ENCODE measurements around the gene HSD17B12. TPM values are rescaled to one million over a fixed set of nuclear protein-coding genes. Genes with fewer than 3 reads are reported as not detected.

The HSD17B12 gene
- total and polyA plus RNA-seq, 11 donors = 40.5 to 114 (median 70.0) TPM

- Histone ChIP-seq H3K27me3 (no peaks in the 10 kb centered on the region), H3K9me3 (no peaks in the 10 kb centered on the region), H3K36me3 (peaks cover 0 to 100% (median 90%) of the 10 kb centered on the region in 9 donors), H3K27ac (no peak overlapping the region), H3K4me3 (no peak overlapping the region), H3K4me1 (no peaks in the 10 kb centered on the region)
- TF ChIP-seq POLR2A (IDR thresholded peaks at IDR 0.05) = no peak
- no peak for TF ChIP-seq CTCF (IDR thresholded peaks at IDR 0.05)
- 75 to 85% (median 81%) methylated on average over 7 of the region's 7 CpGs for WGBS, 4 donors
- intact Hi-C loops (cut with DNase I) = loop anchor here in 3 of 10 donors (5.0 to 10.0 kb wide), 3 partner anchors 39 to 64 kb away; partner anchors contain the start of gene C11orf96 (in 1 of the 3)
- ATAC-seq (no peak), DNase-seq (no peak)
Measured at GRCh38 chr11:43898574-43898973, 218.0 kb downstream of the HSD17B12 start.

- no peaks in the 10 kb centered on the region for H3K27me3 ChIP-seq
- TF ChIP-seq CTCF (IDR thresholded peaks at IDR 0.05) = no peak
- TF ChIP-seq POLR2A (IDR thresholded peaks at IDR 0.05) = no peak
- ATAC-seq (no peak), DNase-seq (no peak)
- WGBS, 4 donors = 87 to 91% (median 89%) methylated on average over 11 to 13 of the region's 13 CpGs
- intact Hi-C loops (cut with DNase I) = loop anchor here in 3 of 10 donors (5.0 to 10.0 kb wide), 3 partner anchors 38 to 64 kb away; partner anchors contain the start of gene C11orf96 (in 1 of the 3)
- H3K4me3 ChIP-seq = no peak overlapping the region
- H3K4me1 ChIP-seq = no peaks in the 10 kb centered on the region
- H3K36me3 ChIP-seq = peaks cover 0 to 100% (median 90%) of the 10 kb centered on the region in 9 donors
- no peaks in the 10 kb centered on the region for H3K9me3 ChIP-seq
- no peak overlapping the region for H3K27ac ChIP-seq
Measured at GRCh38 chr11:43899094-43899493, 218.6 kb downstream of the HSD17B12 start.

- H3K4me3 ChIP-seq = no peak overlapping the region
- H3K36me3 ChIP-seq = peaks cover 0 to 80% (median 73%) of the 10 kb centered on the region in 9 donors
- WGBS, 4 donors = 92 to 97% (median 95%) methylated on average over 4 of the region's 4 CpGs
- ATAC-seq (no peak), DNase-seq (no peak)
- no peak for TF ChIP-seq POLR2A (IDR thresholded peaks at IDR 0.05)
- no peak for TF ChIP-seq CTCF (IDR thresholded peaks at IDR 0.05)
- no peak overlapping the region for H3K27ac ChIP-seq
- peaks cover 0 to 22% (median 15%) of the 10 kb centered on the region in 12 donors for H3K4me1 ChIP-seq
- no peaks in the 10 kb centered on the region for H3K9me3 ChIP-seq
- no peaks in the 10 kb centered on the region for H3K27me3 ChIP-seq
- intact Hi-C loops (cut with DNase I) = loop anchor here in 2 of 10 donors (5.0 kb wide), 1 partner anchor 41 kb away; the partner anchor contains the start of gene C11orf96 (in 2 of the 2)
Measured at GRCh38 chr11:43901551-43901950, 221.0 kb downstream of the HSD17B12 start.

- H3K27me3 ChIP-seq = no peaks in the 10 kb centered on the region
- 89 to 96% (median 94%) methylated on average over 2 of the region's 2 CpGs for WGBS, 4 donors
- TF ChIP-seq CTCF (IDR thresholded peaks at IDR 0.05) (no peak), POLR2A (IDR thresholded peaks at IDR 0.05) (no peak)
- intact Hi-C loops (cut with DNase I) = loop anchor here in 2 of 10 donors (5.0 kb wide), 1 partner anchor 39 kb away; the partner anchor contains the start of gene C11orf96 (in 2 of the 2)
- ATAC-seq = no peak
- no peak overlapping the region for H3K27ac ChIP-seq
- peaks cover 0 to 23% (median 17%) of the 10 kb centered on the region in 12 donors for H3K4me1 ChIP-seq
- H3K9me3 ChIP-seq = no peaks in the 10 kb centered on the region
- H3K4me3 ChIP-seq = no peak overlapping the region
- DNase-seq = no peak
- peaks cover 0 to 70% (median 57%) of the 10 kb centered on the region in 9 donors for H3K36me3 ChIP-seq
Measured at GRCh38 chr11:43903078-43903477, 222.5 kb downstream of the HSD17B12 start.
